T-helper 2 cell treated with Interferon-gamma antibody and Interleukin-4, amounts not matched to agents 100 ng/mL and 5 ng/mL, for 36 hours (primary cell): ENCODE results near the gene NOXA1. TPM values are rescaled to one million over a fixed set of nuclear protein-coding genes. Genes with fewer than 3 reads are reported as not detected.
"Not testable (repeated sequence)": the region's sequence is repeated elsewhere in the genome, so short reads cannot be mapped to it uniquely, and the experiment has no call there.

Source experiments
- intact Hi-C: fragments of 100-400 bp; cut with micrococcal nuclease; formaldehyde crosslinking; loops from one replicate; pipeline ENCODE4 v1.15.1; 2023
- total RNA-seq: library from RNA; stranded (reverse); gene quantifications from 2 replicates; pipeline ENCODE4 v1.2.3, GENCODE V29; 2022

NOXA1 gene
- total RNA-seq, 1 donor from 2014 or later: 0.98 TPM

- intact Hi-C loops: loop anchor here (2.0 to 5.0 kb wide), 2 partner anchors 39 to 310 kb away; partner anchors contain the start of genes EXD3 and NOXA1
These were observed 38.6 kb downstream of the NOXA1 start for GRCh38 chr9:137461663-137462395.

- intact Hi-C loops: loop anchor here (5.0 kb wide), 1 partner anchor 310 kb away; no protein-coding TSS in a partner anchor
These were observed 39.3 kb downstream of the NOXA1 start for GRCh38 chr9:137462396-137462985.

GRCh38 chr9:137462986-137463930 is 40.1 kb downstream of the NOXA1 start:
- intact Hi-C loops: loop anchor here (5.0 kb wide), 1 partner anchor 311 kb away; no protein-coding TSS in a partner anchor

GRCh38 chr9:137463931-137464290 is 40.7 kb downstream of the NOXA1 start:
- intact Hi-C loops: loop anchor here (5.0 kb wide), 1 partner anchor 312 kb away; no protein-coding TSS in a partner anchor

- intact Hi-C loops: loop anchor here (5.0 kb wide), 1 partner anchor 312 kb away; no protein-coding TSS in a partner anchor
These were observed 41.3 kb downstream of the NOXA1 start for GRCh38 chr9:137464291-137464999.

- intact Hi-C loops: loop anchor here (5.0 kb wide), 1 partner anchor 313 kb away; no protein-coding TSS in a partner anchor
These were observed 42.0 kb downstream of the NOXA1 start for GRCh38 chr9:137465000-137465719.

- intact Hi-C loops: no loop called here
These were observed 42.7 kb downstream of the NOXA1 start for GRCh38 chr9:137465720-137466388.

- intact Hi-C loops: not testable (repeated sequence)
These were observed 43.3 kb downstream of the NOXA1 start for GRCh38 chr9:137466389-137467085.

- intact Hi-C loops: no loop called here
These were observed 44.0 kb downstream of the NOXA1 start for GRCh38 chr9:137467161-137467581.

GRCh38 chr9:137467896-137468295 is 44.7 kb downstream of the NOXA1 start:
- intact Hi-C loops: no loop called here

GRCh38 chr9:137470785-137471184 is 47.6 kb downstream of the NOXA1 start:
- intact Hi-C loops: no loop called here

- intact Hi-C loops: no loop called here
These were observed 51.1 kb downstream of the NOXA1 start for GRCh38 chr9:137474271-137474670.

- intact Hi-C loops: no loop called here
These were observed 52.5 kb downstream of the NOXA1 start for GRCh38 chr9:137475666-137476065.

GRCh38 chr9:137476856-137477255 is 53.7 kb downstream of the NOXA1 start:
- intact Hi-C loops: no loop called here

GRCh38 chr9:137477778-137478612 is 54.8 kb downstream of the NOXA1 start:
- intact Hi-C loops: no loop called here

GRCh38 chr9:137478613-137478961 is 55.4 kb downstream of the NOXA1 start:
- intact Hi-C loops: no loop called here

GRCh38 chr9:137478962-137479861 is 56.0 kb downstream of the NOXA1 start:
- intact Hi-C loops: no loop called here
